Ramos (cell line): Measurements from ENCODE around the gene SRCAP.
"Not testable (repeated sequence)": the region's sequence is repeated elsewhere in the genome, so short reads cannot be mapped to it uniquely, and the experiment has no call there.

ENCODE experiments used
- in situ Hi-C: fragments of 300-500 bp; cut with MboI; formaldehyde crosslinking; loops from one replicate; pipeline ENCODE4 v1.14.3; 2022; ENCODE audit warnings: low sequenced_read_pairs; ENCODE audit not compliant: unreplicated experiment

SRCAP gene

DNA sequence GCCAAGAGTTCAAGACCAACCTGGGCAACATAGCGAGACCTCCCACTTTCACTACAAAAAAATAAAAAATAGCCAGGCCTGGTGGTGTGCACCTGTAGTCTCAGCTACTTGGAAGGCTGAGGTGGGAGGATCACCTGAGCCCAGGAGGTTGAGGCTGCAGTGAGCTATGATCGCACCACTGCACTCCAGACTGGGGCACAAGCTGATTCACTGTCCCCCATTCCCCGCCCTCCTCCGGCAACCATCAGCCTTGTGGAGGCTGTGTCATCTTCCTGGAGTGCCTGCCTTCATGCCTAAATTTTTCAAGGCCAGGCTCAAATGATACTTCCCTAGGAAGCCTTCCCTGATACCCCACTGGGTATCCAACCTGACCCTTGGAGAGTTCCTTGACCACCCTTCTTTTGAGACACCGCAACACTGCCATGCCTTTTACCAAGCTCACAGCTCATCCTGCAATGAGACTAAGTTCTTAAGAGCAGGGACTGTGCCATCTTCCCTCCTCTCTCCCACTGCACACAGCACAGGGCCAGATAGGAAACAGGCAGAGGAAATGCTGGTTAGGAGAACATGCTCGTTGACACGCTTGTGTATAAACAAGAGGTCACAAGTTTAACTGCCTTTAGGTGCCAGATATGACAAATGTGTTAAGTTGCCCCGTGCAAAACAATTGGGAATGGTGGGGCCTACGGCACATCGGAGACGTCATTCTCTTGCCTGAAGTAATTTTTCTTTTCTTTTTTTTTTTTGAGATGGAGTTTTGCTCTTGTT is 3.9 kb upstream of the SRCAP start:
- in situ Hi-C loops = loop anchor here (5.0 kb wide), 1 partner anchor 78 kb away; no protein-coding TSS in a partner anchor

DNA sequence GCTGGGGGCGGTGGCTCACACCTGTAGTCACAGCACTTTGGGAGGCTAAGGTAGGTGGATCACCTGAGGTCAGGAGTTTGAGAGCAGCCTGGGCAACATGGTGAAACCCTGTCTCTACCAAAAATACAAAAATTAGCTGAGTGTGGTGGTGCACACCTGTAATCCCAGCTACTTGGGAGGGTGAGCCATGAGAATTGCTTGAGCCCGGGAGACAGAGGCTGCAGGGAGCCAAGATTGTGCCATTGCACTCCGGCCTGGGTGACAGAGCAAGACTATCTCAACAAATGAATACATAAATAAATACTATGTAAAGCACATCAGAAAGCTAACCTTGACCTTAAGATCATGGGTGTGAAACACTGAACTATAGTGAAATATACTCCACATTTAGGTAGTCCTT is 2.3 kb upstream of the SRCAP start:
- in situ Hi-C loops = not testable (repeated sequence)

DNA sequence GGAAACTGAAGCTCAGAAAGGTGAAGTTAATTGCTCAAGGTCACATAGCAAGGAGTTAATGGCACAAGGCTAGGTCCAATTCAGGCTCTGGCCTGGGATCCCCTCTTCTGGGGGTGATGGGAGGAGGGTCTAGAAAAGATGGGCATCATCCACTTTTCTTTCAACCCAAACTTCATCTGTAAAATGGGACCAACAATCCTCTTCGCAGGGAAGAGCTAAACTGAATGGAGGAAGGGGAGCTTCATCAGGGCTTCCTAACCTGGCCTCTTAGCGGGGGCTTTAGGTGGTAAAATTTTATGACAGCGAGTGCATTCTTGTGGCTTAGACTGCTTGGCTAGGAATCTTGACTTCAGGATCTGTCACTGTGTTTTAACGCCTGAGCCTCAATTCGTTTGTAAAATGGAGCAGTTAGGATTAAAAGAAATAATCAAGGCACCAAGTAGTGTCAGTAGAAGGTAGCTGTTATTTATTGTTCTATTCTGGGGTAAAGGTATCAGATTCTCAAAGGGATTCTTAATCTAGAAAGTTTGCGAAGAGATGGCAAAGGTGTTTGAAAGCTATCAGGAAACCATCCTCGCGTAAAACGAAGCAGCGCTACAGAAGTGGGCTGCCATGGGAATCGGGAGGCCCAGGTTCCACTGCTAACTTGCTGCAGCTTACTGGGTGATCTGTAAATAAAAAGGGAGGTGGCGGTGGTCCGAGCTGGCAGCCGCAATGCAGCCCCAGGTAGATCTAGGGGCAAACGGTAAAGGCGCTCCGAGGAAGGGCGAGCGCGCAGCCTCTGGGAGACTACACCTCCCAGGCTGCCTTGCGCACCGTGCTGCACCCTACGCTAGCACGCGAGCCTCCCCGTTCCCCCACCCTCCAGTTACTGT is 1.5 kb upstream of the SRCAP start:
- in situ Hi-C loops = no loop called here

DNA sequence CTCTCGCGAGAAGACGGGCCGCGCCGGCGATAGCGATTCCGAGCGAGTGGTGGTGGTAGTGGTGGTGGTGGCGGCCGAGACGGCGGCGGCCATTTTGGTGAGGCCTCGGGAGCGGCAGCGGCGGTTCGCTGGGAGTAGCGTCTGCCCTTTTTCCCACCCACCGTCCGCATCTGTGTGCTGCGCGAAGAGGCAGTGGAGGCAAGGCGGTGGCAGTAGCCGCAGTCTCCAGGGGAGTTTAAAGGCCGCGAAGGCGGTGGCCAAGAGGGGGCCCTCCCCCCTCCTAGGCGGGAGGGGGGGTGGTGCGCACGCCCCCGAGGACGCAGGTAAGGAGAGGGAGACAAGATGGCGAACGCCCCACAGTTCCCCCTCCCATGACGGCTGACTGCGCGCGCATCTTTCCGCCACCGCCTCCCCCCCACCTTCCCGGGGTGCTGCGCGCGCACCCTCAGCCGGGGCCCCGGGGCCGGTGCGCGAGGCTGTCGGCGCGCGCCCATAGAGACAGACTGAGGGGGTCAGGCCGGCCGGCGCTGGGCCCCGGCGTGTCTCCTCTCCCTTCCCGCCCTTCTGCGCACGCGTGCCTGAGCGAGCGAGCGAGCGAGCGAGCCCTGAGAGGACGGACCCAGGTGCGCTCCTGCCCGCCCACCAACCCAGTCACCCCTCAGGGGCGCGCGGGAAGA is 694 bp upstream of the SRCAP start:
- in situ Hi-C loops = no loop called here

DNA sequence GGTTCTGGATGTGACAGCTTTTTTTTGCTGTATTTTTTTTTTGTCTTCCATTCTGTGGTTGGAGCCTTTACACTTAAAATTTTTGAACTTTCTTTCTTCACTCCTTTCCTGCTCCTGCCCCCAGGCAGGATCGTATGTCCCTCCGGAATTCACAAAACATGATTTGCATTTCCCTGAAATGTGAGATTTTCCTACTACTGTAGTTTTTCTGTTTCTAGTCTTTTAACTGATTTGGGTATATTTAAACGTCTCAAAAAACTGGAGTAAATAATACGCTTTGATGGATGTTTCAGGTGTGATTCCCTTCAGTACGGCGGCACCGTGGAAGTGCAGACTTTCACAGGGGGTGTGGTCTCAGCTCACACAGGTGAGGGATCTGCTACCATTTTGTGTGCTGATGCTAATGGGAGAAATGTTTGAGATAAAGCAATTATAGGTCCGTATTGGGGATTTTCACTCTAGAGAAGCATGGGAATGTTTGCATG is 686 bp downstream of the SRCAP start:
- in situ Hi-C loops = no loop called here

DNA sequence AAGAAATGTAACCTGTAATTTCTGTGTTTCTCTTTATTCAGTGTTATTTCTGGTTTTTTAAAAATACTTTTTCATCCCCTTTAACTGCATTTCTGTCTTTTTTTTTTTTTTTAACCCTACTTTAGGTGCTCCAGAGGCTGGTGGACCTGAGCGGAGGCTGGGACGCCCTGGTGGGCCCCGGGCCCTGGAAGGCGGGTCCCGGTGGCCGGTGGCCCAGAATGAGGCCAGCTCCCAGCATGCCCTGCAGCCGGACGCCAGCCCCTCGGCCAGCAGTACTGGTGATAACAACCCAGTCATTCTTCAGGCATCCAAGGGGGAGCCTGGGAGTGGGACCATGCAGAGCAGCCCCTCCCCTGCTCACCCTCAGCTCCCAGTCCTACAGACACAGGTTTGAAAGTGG is 1.5 kb downstream of the SRCAP start:
- in situ Hi-C loops = no loop called here

DNA sequence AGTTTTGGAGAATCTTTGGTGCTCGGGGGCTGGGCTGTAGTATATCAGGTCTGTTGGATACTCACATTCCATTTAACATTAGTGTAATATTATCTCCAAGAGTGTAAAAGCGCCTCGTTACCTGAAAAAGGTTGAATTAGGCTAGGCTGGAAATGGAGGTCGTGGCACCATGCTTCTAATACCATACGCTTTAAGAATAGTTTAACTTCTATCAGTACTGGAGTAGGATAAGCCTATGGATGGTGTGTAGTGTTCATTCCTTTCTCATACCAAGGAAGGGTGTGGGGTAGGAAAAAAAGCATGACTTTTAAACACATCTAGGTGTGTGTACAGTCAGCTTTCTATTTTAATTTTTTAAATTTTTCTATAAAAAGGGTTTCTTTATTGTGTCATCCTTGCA is 2.0 kb downstream of the SRCAP start:
- in situ Hi-C loops = no loop called here

DNA sequence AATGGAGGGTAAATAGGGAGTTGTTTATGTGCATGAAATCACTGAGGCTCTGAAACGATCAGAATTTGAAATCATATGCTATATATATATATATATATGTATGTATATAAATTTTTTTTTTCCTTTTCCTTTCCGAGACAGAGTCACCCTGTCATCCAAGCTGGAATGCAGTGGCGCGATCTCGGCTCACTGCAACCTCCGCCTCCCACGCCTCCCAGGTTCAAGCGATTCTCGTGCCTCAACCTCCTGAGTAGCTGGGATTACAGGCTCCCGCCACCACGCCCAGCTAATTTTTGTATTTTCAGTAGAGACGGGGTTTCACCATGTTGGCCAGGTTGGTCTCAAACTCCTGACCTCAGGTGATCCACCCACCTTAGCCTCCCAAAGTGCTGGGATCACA is 4.1 kb downstream of the SRCAP start:
- in situ Hi-C loops = not testable (repeated sequence)

DNA sequence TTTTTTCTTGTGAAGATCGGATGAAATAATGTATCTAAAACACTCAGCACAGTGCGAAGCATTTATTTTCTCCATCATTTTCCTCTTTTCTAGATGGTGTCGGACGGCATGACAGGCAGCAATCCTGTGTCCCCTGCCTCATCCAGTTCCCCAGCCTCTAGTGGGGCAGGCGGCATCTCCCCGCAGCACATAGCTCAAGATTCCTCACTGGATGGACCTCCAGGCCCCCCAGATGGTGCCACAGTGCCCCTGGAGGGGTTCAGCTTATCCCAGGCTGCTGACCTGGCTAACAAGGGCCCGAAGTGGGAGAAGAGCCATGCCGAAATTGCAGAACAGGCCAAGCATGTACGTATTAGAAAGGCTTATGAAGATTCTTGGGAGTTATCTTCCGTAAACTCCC is 5.0 kb downstream of the SRCAP start:
- in situ Hi-C loops = no loop called here

DNA sequence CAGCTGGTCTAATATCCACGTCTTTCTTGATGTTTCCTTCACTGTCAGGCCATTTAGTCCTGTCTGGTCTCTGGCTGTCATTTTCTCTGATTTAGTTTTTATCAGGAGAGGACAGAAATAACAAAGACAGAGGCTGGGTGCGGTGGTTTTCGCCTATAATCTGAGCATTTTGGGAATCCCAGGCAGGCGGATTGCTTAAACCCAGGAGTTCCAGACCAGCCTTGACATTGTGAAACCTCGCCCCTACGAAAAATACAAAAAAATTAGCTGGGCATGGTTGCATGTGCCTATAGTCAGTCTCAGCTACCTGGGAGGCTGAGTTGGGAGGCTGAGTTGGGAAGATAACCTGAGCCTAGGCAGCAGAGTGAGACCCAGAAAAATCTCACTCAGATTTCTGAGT is 7.1 kb downstream of the SRCAP start:
- in situ Hi-C loops = no loop called here

DNA sequence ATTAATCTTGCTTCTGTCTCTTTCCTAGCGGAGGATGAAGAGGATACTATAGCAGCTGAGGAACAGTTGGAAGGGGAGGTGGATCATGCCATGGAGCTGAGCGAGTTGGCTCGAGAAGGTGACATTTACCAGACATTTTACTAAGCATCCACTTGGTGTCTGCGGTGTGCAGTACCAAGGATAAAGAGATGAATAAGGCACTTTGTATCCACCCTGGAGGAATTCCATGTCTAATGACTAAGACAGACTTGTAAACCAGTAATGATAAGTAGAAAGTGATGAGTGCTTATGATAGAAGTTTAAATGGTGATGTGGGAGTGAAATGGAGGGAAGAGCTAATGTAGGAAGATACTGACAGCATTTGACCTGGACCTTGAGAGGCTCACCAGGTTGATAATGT is 12.0 kb downstream of the SRCAP start:
- in situ Hi-C loops = no loop called here

DNA sequence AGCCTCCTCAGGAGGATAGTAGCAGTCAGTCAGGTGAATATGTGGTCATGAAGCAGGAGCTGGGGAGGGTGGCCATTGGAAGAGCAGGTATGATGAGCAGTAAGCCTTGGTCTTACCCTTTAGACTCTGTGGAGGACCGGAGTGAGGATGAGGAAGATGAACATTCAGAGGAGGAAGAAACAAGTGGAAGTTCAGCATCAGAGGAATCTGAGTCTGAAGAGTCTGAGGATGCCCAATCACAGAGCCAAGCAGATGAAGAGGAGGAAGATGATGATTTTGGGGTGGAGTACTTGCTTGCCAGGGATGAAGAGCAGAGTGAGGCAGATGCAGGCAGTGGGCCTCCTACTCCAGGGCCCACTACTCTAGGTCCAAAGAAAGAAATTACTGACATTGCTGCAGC is 12.7 kb downstream of the SRCAP start:
- in situ Hi-C loops = no loop called here

DNA sequence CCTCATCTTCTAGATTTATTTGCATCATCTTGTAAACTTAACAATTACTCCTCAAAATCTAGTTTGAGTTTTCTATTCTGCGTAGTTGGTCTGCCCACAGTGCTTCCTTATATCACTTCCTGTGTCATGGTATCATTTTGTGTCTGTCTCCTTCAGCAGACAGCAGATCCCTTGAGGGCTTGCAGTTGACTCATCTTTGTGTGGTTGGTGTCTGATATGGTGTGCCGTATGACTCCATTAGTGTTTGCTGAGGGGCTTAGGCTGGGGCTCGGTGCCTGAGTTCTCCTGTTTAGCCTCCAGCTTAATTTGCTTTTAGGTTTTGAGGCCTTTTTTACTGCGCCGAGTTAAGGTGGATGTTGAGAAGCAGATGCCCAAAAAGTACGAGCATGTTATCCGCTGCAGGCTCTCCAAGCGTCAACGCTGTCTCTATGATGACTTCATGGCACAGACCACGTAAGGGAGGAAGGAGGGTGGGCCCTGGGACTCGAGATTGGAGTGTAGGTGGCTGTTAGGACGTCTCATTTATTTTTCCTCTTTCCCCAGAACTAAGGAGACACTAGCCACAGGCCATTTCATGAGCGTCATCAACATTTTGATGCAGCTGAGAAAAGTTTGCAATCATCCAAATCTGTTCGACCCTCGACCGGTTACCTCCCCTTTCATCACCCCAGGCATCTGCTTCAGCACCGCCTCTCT is 16.9 kb downstream of the SRCAP start:
- in situ Hi-C loops = no loop called here

DNA sequence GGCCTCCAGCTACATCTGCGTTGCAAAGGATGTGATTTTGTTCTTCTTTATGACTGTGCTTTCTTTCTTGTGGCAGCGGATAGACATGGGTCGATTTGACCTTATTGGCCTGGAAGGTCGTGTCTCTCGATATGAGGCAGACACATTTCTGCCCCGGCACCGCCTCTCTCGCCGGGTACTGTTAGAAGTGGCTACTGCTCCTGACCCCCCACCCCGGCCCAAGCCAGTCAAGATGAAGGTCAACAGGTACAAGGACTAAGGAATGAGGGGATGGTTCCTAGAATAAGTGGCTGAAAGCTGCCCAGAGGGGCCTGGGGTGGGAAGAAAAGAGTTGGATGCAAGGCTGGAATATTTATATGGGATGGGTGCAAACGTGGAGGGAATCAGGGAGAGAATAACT is 21.1 kb downstream of the SRCAP start:
- in situ Hi-C loops = no loop called here

DNA sequence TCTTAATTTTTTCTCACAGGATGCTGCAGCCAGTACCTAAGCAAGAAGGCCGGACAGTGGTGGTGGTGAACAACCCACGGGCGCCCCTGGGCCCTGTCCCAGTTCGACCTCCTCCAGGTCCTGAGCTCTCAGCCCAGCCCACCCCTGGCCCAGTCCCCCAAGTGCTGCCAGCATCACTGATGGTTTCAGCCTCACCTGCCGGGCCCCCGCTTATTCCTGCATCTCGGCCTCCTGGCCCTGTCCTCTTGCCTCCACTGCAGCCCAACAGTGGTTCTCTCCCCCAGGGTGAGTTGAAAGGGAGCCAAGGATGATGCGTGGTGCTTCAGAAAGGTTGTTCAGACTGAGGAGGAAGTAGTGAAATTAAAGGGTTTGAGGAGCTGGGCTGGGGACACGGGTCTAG is 21.7 kb downstream of the SRCAP start:
- in situ Hi-C loops = no loop called here

DNA sequence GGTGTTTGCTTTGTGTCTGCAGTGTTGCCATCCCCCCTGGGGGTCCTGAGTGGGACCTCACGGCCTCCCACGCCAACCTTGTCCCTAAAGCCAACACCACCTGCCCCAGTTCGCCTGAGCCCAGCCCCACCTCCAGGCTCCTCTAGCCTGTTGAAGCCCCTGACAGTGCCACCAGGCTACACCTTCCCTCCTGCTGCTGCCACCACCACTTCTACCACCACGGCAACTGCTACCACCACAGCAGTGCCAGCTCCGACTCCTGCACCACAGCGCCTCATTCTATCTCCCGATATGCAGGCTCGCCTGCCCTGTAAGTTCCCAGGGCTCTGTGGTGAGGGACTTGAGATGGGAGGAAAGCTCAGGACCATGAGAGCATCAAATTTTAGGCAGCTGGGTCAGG is 22.2 kb downstream of the SRCAP start:
- in situ Hi-C loops = no loop called here

DNA sequence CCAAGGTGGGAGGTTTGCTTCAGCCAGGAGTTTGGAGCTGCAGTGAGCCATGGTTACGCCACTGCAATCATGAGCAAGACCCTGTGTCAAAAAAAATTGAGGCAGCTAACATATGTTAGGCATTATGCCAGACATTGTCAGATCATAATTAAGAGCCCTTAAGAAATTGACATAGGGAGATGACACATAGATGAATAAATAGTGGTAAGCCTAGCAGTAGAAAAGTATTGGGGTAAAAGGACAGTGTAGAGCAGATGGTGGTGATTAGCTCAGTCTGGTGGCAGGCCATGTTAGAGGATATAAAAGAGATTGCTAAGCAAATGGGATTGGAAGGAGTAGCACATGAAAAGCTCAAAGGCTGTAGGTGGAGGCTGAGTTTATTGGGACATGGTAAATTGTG is 22.6 kb downstream of the SRCAP start:
- in situ Hi-C loops = no loop called here

DNA sequence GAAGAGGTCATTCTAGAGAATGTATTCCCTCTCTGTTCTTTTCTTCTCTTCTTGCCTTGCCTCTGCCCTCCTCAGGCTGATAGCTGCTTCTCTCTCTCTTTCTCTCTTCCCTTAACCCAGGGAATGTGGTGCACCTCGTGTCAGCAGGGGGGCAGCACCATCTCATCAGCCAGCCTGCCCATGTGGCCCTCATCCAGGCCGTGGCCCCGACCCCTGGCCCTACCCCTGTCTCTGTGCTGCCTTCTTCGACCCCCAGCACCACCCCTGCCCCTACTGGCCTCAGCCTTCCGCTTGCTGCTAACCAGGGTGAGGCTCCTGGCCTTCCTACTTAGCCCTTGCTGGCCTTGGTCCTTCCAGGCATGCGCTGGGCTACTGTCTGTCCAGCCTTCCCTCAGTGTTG is 23.5 kb downstream of the SRCAP start:
- in situ Hi-C loops = no loop called here

DNA sequence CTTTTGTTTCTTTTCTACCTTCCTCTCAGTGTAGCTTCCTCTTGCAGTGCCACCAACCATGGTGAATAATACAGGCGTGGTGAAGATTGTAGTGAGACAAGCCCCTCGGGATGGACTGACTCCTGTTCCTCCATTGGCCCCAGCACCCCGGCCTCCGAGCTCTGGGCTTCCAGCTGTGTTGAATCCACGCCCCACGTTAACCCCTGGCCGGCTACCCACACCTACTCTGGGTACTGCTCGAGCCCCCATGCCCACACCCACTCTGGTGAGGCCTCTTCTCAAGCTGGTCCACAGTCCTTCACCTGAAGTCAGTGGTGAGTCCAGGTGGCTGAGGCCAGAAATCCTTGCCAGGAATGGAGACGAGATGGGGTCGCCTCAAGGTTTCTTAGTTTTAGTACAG is 23.9 kb downstream of the SRCAP start:
- in situ Hi-C loops = no loop called here

DNA sequence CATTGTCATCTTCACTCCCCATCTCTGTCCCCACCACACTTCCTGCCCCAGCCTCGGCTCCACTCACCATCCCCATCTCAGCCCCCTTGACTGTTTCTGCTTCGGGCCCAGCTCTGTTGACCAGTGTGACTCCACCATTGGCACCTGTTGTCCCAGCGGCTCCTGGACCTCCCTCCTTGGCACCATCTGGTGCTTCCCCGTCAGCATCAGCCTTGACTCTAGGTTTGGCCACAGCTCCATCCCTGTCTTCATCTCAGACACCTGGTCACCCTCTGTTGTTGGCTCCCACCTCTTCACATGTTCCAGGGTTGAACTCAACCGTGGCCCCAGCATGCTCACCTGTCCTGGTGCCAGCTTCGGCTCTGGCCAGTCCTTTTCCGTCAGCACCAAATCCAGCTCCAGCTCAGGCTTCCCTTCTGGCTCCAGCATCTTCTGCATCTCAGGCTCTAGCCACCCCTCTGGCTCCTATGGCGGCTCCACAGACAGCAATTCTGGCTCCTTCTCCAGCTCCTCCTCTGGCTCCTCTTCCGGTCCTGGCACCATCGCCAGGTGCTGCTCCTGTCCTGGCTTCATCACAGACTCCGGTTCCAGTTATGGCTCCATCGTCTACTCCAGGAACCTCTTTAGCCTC is 24.9 kb downstream of the SRCAP start:
- in situ Hi-C loops = no loop called here
